Right lobe of liver (tissue), 6 donors: Measurements from ENCODE around the gene LRMDA. TPM values are rescaled to one million over a fixed set of nuclear protein-coding genes. Genes with fewer than 3 reads are reported as not detected.

Source experiments
- ATAC-seq, 4 donors: fragments of 200-7000 bp; cut with Tn5 transposase; one replicate each; pipeline ENCODE4 v1.9.1; 2020; ENCODE audit warnings: mild to moderate bottlenecking in 4 of 4, moderate library complexity in 4 of 4
- DNase-seq, 3 donors: peaks; one replicate each; pipeline ENCODE4 v3.0.0-alpha.2; 2020
- H3K27ac ChIP-seq, 3 donors: fragments of 200-600 bp; one replicate each; pipeline ENCODE4 v1.8.0; 2022
- H3K27me3 ChIP-seq, 2 donors: fragments of 200-600 bp; one replicate each; pipeline ENCODE4 v1.8.0; 2022
- H3K36me3 ChIP-seq, 4 donors: fragments of 200-600 bp; sonication (generic) in 1 of 4; one replicate each; pipeline versions ENCODE4 v1.5.1 to v1.8.0; 2017 to 2022; ENCODE audit warnings: control low read depth in 1 of 4
- H3K4me1 ChIP-seq, 4 donors: fragments of 200-600 bp; sonication (generic) in 1 of 4; one replicate each; pipeline versions ENCODE4 v1.5.1 to v1.8.0; 2017 to 2022; ENCODE audit warnings: control low read depth in 1 of 4
- H3K4me3 ChIP-seq, 3 donors: fragments of 200-600 bp; one replicate each; pipeline ENCODE4 v1.8.0; 2022
- H3K9me3 ChIP-seq, 4 donors: fragments of 200-600 bp; sonication (generic) in 1 of 4; one replicate each; pipeline versions ENCODE4 v1.5.1 to v1.8.0; 2017 to 2022; ENCODE audit warnings: control low read depth in 1 of 4
- POLR2A ChIP-seq: fragments of 450-650 bp; IDR thresholded peaks from one replicate; pipeline ENCODE4 v1.6.1; 2017; ENCODE audit warnings: antibody characterized with exemption, mild to moderate bottlenecking
- WGBS: methylation state at CpG from one replicate; pipeline ENCODE4 v1.1.6; 2018; ENCODE audit warnings: low coverage, low lambda C conversion rate; ENCODE audit not compliant: insufficient coverage; ENCODE audit errors: missing lambda C conversion rate; 5-methylcytosine and 5-hydroxymethylcytosine counted together
- intact Hi-C, 2 donors: fragments of 100-400 bp; cut with DNase I; formaldehyde crosslinking; loops; one replicate each; pipeline versions ENCODE4 v1.11.2 to v1.14.1; 2022
- total RNA-seq, 6 experiments: library from RNA; depleted of rRNA in 2 of 6; stranded (reverse); fragments of >200 nt in 2 of 6; fragmentation: NEBNext Ultra II Directional in 3 of 6; extraction: Animal tissue kit (Norgen Biotek cat#: 25700) in 3 of 6; gene quantifications; one replicate each; pipeline versions ENCODE4 v1.1.0 to v1.2.4, GENCODE V29; 2016 to 2023
- TF ChIP-seq, protein P1 (sequence below), 4 donors: fragments of 200-600 bp in 3 of 4; fragments of 450-650 bp in 1 of 4; IDR thresholded peaks; one replicate each; pipeline versions ENCODE4 v1.5.1 to v1.8.0; 2016 to 2022; ENCODE audit warnings: antibody characterized with exemption in 4 of 4, mild to moderate bottlenecking in 2 of 4
- donor health status: DM: no; HTN: yes; CAD: no.
- donor health status: DM: no; HTN: no; CAD: no.
- donor health status: DM: no; HTN: no; CAD: no.
- donor health status: DM: no; HTN: yes; CAD: no.
- donor health status: DM: no; HTN: yes; CAD: no.

LRMDA gene
- total RNA-seq, 6 experiments from 2014 or later = 9.9 to 19.9 (median 16.3) TPM

DNA sequence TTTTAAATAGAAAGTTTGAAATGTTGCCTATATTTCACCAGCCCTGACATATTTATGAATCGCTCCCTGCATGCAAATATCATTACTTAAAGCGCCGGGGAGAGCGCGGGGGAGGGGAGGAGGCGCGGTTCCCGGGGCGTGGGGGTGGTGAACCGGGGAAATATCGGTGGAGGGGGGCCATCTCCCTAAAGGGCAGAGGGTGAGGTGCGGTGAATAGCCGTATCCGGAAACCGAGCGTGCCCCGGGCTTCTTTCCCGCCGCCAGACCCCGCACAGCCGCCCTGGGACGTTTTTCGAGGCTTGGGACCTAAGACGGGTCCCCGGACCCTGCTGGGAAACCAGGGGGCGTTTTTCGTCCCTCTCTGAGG lies 22.9 kb upstream of the LRMDA start:
- TF ChIP-seq POLR2A = no peak
- TF ChIP-seq, protein P1, sequence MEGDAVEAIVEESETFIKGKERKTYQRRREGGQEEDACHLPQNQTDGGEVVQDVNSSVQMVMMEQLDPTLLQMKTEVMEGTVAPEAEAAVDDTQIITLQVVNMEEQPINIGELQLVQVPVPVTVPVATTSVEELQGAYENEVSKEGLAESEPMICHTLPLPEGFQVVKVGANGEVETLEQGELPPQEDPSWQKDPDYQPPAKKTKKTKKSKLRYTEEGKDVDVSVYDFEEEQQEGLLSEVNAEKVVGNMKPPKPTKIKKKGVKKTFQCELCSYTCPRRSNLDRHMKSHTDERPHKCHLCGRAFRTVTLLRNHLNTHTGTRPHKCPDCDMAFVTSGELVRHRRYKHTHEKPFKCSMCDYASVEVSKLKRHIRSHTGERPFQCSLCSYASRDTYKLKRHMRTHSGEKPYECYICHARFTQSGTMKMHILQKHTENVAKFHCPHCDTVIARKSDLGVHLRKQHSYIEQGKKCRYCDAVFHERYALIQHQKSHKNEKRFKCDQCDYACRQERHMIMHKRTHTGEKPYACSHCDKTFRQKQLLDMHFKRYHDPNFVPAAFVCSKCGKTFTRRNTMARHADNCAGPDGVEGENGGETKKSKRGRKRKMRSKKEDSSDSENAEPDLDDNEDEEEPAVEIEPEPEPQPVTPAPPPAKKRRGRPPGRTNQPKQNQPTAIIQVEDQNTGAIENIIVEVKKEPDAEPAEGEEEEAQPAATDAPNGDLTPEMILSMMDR (IDR thresholded peaks at IDR 0.05) = no peak
- no peak for DNase-seq
- Histone ChIP-seq H3K27me3 (no peaks in the 10 kb centered on the region), H3K27ac (peak overlapping the region; percentile 44 to 75 (median 63)), H3K36me3 (no peaks in the 10 kb centered on the region), H3K4me1 (no peaks in the 10 kb centered on the region), H3K4me3 (peak overlapping the region; percentile 55 to 93 (median 70)), H3K9me3 (no peaks in the 10 kb centered on the region)
- ATAC-seq = no peak
- WGBS = 42% methylated on average over 27 of the region's 27 CpGs
- intact Hi-C loops = loop anchor here (10.0 kb wide), 2 partner anchors 186 to 496 kb away; no protein-coding TSS in a partner anchor

DNA sequence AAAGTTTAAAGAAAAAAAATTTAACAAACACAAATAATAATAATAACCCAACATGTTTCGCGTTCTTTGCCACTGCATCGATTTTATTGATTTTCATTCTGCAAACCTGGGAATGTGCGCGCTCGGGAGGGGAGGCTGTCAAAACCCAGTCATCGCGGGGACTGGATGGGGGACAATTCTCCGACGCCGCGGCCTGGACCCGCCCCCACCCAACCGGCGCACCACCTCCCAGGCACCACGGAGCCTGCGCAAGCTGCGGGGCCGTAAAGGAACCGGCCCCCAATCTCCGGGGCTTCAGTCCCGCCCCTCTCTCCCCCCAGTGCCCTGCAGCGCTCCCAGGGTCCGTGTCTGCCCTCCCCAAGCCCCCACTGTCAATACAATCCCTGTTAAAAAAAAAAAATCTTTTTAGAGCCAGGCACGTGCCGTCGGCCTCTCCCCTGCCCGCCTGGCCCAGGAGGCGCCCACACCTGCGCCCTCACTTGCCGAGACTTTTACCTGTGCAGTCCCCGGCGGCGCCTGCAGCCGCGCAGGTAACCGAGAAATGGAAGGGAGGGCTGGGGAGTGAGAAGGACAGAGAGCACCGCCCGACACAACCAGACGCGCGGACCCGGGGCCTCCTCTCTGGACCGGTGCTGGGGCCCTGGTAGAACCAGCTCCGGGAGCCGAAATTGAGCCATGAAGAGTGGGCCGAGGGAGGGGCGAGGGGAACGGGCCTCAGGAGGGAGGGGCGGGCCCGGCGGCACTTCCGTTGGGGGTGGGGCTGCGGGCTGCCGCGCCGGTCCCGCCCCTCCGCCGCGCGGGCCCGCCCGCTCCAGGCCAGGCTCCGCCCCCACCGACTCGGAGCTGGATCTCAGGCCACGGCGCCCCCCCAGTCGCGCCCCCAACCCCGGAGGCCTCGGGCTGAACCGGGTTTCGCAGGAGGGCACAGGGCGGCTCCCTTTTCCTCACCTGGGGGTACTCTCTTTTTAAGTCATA lies 22.2 kb upstream of the LRMDA start:
- H3K9me3 ChIP-seq = no peaks in the 10 kb centered on the region
- ATAC-seq (peak; percentile 92 to 96 (median 94)), DNase-seq (peak; percentile 83 to 87 (median 85))
- no peaks in the 10 kb centered on the region for H3K4me1 ChIP-seq
- peak; percentile 47 for TF ChIP-seq POLR2A
- TF ChIP-seq, protein P1 (IDR thresholded peaks at IDR 0.05) = peak in 2 of 4 donors; percentile 8 to 14
- WGBS = 1% methylated on average over 34 of the region's 76 CpGs
- intact Hi-C loops = loop anchor here (10.0 kb wide), 2 partner anchors 186 to 496 kb away; no protein-coding TSS in a partner anchor
- no peaks in the 10 kb centered on the region for H3K36me3 ChIP-seq
- H3K27ac ChIP-seq = peak overlapping the region; percentile 63 to 79 (median 75)
- H3K4me3 ChIP-seq = peak overlapping the region; percentile 55 to 93 (median 70)
- H3K27me3 ChIP-seq = no peaks in the 10 kb centered on the region

DNA sequence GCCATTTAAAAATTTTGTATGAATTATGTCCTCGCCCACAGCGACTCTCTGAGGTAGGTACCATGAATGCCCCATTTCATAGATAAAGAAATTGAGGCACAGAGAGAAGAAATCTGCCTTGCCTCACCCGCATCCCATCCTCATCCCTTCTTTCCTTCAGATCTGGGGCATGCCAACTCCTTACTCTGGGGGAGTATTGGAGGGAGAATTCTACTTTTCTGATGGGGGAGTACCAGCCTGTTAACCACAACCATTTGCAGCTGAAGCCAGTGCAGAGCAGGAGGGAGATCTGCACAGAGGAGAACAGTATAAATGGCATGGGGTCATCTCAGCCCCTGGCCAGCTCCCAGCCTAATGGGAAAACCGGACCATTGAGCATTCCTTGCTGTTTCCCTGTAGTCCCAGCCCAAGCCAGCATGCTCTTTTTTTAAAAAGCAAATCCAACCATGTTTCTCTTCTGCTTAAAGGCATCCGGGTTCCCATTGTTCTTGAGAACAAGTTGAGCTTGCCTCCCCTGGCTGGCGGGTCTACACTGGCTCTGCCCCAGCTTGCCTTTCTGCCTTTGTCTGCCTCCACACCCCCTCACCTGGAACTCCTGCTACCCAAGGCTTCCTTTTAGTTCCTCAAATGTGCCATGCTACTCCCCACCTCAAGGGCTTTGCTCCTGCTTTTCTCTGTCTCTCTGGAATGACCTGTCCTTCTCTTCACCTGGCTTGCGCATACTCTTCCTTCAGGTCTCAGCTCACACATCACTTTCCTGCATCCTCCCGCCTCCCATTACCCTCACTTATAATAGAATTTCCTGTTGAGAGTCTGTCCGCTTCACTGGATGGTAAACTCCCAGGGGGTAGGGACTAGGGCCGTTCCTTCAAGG lies 21.1 kb upstream of the LRMDA start:
- Histone ChIP-seq H3K27me3 (no peaks in the 10 kb centered on the region), H3K4me3 (peak overlapping the region in 1 of 3 donors; percentile 70), H3K36me3 (no peaks in the 10 kb centered on the region), H3K27ac (peak overlapping the region in 1 of 3 donors; percentile 79), H3K9me3 (no peaks in the 10 kb centered on the region), H3K4me1 (no peaks in the 10 kb centered on the region)
- ATAC-seq (no peak), DNase-seq (no peak)
- TF ChIP-seq POLR2A = no peak
- TF ChIP-seq, protein P1 (IDR thresholded peaks at IDR 0.05) = no peak
- intact Hi-C loops = no loop called here
- 87% methylated on average over 9 of the region's 10 CpGs for WGBS

GRCh38 chr10:75414527-75414926 lies 16.9 kb upstream of the LRMDA start:
- H3K4me1 ChIP-seq = no peaks in the 10 kb centered on the region
- no peaks in the 10 kb centered on the region for H3K9me3 ChIP-seq
- H3K4me3 ChIP-seq = no peak overlapping the region
- ATAC-seq (no peak), DNase-seq (no peak)
- TF ChIP-seq, protein P1 (IDR thresholded peaks at IDR 0.05) = no peak
- TF ChIP-seq POLR2A = no peak
- H3K36me3 ChIP-seq = no peaks in the 10 kb centered on the region
- no peaks in the 10 kb centered on the region for H3K27me3 ChIP-seq
- 80% methylated on average over 1 of the region's 1 CpG for WGBS
- intact Hi-C loops = no loop called here
- H3K27ac ChIP-seq = no peak overlapping the region
